ENCODE data around the gene SYPL1. TPM values are rescaled to one million over a fixed set of nuclear protein-coding genes. Genes with fewer than 3 reads are reported as not detected.

SYPL1 gene
- total RNA-seq, 1 experiment from 2014 or later: 98.3 TPM

DNA sequence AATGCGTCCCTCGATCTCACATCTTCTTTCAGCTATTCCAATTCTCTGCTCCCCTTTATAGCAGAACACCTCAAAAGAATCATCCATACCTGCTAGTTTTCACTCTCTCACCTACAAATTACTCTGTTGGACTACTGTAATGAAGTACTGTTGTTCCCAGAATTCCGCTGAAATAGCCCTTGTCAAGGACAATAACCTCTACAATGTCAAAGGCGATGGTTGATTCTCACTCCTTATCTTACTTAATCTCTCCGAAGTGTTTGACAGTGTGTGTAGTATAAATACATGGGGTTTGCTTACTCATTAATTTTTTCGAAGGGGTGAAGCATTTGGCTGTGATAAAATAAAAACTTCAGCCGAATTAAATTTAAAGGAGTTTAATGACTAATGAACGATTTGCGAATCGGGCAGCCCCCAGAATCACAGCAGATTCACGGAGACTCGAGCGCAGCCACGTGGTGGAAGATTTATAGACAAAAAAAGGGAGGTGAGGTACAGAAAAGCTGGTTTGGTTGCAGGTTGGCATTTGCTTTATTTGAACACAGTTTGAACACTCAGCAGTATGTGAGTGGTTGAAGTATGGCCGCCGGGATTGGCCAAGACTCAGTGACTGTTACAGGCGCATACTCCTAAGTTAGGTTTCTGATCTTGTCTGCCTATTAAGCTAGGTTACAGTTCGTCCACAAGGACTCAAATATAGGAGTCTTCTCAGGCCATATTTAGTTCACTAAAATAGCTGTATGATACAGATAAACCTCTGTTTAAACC lies 29.8 kb downstream of the SYPL1 start:
- TF ChIP-seq SIN3A (IDR thresholded peaks at IDR 0.05; ENCODE audit: borderline replicate concordance, insufficient read depth, low read depth, low read length) (no peak), TCF7L2 (IDR thresholded peaks at IDR 0.05; ENCODE audit: low read depth, low read length) (no peak), POLR2AphosphoS5 (IDR thresholded peaks at IDR 0.05; ENCODE audit: low read depth, low read length) (no peak)
- TF ChIP-seq, protein P1, sequence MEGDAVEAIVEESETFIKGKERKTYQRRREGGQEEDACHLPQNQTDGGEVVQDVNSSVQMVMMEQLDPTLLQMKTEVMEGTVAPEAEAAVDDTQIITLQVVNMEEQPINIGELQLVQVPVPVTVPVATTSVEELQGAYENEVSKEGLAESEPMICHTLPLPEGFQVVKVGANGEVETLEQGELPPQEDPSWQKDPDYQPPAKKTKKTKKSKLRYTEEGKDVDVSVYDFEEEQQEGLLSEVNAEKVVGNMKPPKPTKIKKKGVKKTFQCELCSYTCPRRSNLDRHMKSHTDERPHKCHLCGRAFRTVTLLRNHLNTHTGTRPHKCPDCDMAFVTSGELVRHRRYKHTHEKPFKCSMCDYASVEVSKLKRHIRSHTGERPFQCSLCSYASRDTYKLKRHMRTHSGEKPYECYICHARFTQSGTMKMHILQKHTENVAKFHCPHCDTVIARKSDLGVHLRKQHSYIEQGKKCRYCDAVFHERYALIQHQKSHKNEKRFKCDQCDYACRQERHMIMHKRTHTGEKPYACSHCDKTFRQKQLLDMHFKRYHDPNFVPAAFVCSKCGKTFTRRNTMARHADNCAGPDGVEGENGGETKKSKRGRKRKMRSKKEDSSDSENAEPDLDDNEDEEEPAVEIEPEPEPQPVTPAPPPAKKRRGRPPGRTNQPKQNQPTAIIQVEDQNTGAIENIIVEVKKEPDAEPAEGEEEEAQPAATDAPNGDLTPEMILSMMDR (IDR thresholded peaks at IDR 0.05): no peak
- TF ChIP-seq, protein P2, sequence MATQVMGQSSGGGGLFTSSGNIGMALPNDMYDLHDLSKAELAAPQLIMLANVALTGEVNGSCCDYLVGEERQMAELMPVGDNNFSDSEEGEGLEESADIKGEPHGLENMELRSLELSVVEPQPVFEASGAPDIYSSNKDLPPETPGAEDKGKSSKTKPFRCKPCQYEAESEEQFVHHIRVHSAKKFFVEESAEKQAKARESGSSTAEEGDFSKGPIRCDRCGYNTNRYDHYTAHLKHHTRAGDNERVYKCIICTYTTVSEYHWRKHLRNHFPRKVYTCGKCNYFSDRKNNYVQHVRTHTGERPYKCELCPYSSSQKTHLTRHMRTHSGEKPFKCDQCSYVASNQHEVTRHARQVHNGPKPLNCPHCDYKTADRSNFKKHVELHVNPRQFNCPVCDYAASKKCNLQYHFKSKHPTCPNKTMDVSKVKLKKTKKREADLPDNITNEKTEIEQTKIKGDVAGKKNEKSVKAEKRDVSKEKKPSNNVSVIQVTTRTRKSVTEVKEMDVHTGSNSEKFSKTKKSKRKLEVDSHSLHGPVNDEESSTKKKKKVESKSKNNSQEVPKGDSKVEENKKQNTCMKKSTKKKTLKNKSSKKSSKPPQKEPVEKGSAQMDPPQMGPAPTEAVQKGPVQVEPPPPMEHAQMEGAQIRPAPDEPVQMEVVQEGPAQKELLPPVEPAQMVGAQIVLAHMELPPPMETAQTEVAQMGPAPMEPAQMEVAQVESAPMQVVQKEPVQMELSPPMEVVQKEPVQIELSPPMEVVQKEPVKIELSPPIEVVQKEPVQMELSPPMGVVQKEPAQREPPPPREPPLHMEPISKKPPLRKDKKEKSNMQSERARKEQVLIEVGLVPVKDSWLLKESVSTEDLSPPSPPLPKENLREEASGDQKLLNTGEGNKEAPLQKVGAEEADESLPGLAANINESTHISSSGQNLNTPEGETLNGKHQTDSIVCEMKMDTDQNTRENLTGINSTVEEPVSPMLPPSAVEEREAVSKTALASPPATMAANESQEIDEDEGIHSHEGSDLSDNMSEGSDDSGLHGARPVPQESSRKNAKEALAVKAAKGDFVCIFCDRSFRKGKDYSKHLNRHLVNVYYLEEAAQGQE (IDR thresholded peaks at IDR 0.05; ENCODE audit: insufficient read depth in 1 of 2, low read depth in 2 of 2, low read length in 1 of 2): no peak
- ChIA-PET POLR2A (no interaction called here), CTCF (interaction anchor here (0.7 kb wide), 1 partner anchor 26 kb away, joined by 7 read pairs; no protein-coding TSS in a partner anchor)
- no peak for DNase-seq (ENCODE audit: low read depth, low spot score)
- no peaks in the 10 kb centered on the region for H3K36me3 ChIP-seq (ENCODE audit: control insufficient read depth, insufficient read depth, low read length)
- no peak overlapping the region for H3K4me3 ChIP-seq (ENCODE audit: low read depth in 2 of 2, low read length in 2 of 2)
- intact Hi-C loops (cut with micrococcal nuclease; ENCODE audit: unreplicated experiment) (no loop called here), in situ Hi-C loops (cut with HindIII; ENCODE audit: low pct_unique_long_range_greater_than_20kb, low sequenced_read_pairs) (no loop called here)
- no peak overlapping the region for H3K27ac ChIP-seq (ENCODE audit: low read length)
- no peaks in the 10 kb centered on the region for H3K9me3 ChIP-seq (ENCODE audit: control insufficient read depth, insufficient read depth, low read depth, low read length)
- no TSS peak for BruUV-seq (replicated peaks)
- ATAC-seq: no peak
- no peaks in the 10 kb centered on the region for H3K27me3 ChIP-seq (ENCODE audit: control insufficient read depth, insufficient read depth, low read length)
- H3K4me1 ChIP-seq (ENCODE audit: control insufficient read depth, insufficient read depth, low read length): no peaks in the 10 kb centered on the region; the same call in 1 of the 2 replicates

DNA sequence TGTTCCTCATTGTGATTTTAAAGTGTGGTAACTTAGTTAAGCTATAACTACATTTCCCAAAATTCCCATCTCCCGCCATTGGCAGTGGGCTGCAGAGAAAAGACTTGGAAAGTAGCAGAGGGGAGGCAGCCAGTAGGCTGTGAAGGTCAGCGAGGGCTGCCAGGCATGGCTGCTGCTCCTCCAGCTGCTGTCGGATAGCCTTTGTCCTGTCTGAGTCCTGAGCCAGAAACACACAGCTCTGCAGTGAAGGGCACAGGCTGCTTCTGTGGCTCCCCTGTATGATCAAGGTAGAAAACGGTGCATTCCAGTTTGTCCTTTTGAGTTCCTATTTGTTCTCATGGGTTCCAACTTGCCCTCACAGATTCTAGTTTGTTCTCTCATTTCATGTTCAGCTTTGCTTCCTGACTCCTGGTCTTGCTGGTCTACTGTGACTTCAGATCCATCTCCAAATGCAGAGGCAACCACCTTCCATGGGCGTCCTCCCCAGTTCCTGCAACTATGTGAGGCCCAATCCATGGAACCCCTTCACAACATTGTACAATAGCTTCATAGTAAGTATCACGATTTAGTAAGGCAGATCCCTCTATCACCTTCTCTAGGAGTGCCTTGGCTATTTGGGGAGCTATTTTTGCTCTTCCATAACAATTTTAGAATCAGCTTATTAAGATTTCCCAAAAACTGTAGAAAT lies 31.7 kb downstream of the SYPL1 start:
- no peak for DNase-seq (ENCODE audit: low read depth, low spot score)
- Histone ChIP-seq H3K9me3 (ENCODE audit: control insufficient read depth, insufficient read depth, low read depth, low read length) (no peaks in the 10 kb centered on the region), H3K4me3 (ENCODE audit: low read depth in 2 of 2, low read length in 2 of 2) (no peak overlapping the region), H3K27ac (ENCODE audit: low read length) (no peak overlapping the region), H3K27me3 (ENCODE audit: control insufficient read depth, insufficient read depth, low read length) (no peaks in the 10 kb centered on the region), H3K36me3 (ENCODE audit: control insufficient read depth, insufficient read depth, low read length) (no peaks in the 10 kb centered on the region), H3K4me1 (ENCODE audit: control insufficient read depth, insufficient read depth, low read length) (no peaks in the 10 kb centered on the region; the same call in none of the 2 replicates)
- no TSS peak for BruUV-seq (replicated peaks)
- in situ Hi-C loops (cut with HindIII; ENCODE audit: low pct_unique_long_range_greater_than_20kb, low sequenced_read_pairs) (no loop called here), intact Hi-C loops (cut with micrococcal nuclease; ENCODE audit: unreplicated experiment) (no loop called here)
- CTCF ChIA-PET: no interaction called here
- POLR2A ChIA-PET: interaction anchor here (0.6 to 0.7 kb wide), 2 partner anchors 20 to 1072 kb away, joined by 4 to 10 read pairs; no protein-coding TSS in a partner anchor
- TF ChIP-seq, protein P2 (IDR thresholded peaks at IDR 0.05; ENCODE audit: insufficient read depth in 1 of 2, low read depth in 2 of 2, low read length in 1 of 2): no peak
- TF ChIP-seq, protein P1 (IDR thresholded peaks at IDR 0.05): no peak
- TF ChIP-seq POLR2AphosphoS5 (IDR thresholded peaks at IDR 0.05; ENCODE audit: low read depth, low read length): no peak
- TF ChIP-seq TCF7L2 (IDR thresholded peaks at IDR 0.05; ENCODE audit: low read depth, low read length): no peak
- TF ChIP-seq SIN3A (IDR thresholded peaks at IDR 0.05; ENCODE audit: borderline replicate concordance, insufficient read depth, low read depth, low read length): no peak
- ATAC-seq: no peak

Data from Panc1 (cell line).